HEK293 (cell line): ENCODE data around the gene ANKRD40.

Experiments used
- CTCF ChIP-seq: fragments of 450-650 bp; formaldehyde crosslinking; IDR thresholded peaks from 2 replicates; pipeline ENCODE4 v1.5.1; 2016; ENCODE audit warnings: missing biosample characterization, missing genetic modification characterization
- GLIS1 ChIP-seq: fragments of 450-650 bp; formaldehyde crosslinking; IDR thresholded peaks from 2 replicates; pipeline ENCODE4 v1.5.1; 2016; ENCODE audit warnings: missing biosample characterization, missing genetic modification characterization
- HOXA7 ChIP-seq: sonication (generic); formaldehyde crosslinking; IDR thresholded peaks from 2 replicates; pipeline ENCODE4 v1.8.1; 2022; ENCODE audit warnings: missing genetic modification reagents, borderline replicate concordance
- KLF7 ChIP-seq: fragments of 450-650 bp; formaldehyde crosslinking; IDR thresholded peaks from 2 replicates; pipeline ENCODE4 v1.5.1; 2016; ENCODE audit warnings: missing biosample characterization, missing genetic modification characterization, borderline replicate concordance
- OSR2 ChIP-seq: fragments of 450-650 bp; formaldehyde crosslinking; IDR thresholded peaks from 2 replicates; pipeline ENCODE4 v1.5.1; 2016; ENCODE audit warnings: missing biosample characterization, missing genetic modification characterization
- PATZ1 ChIP-seq: fragments of 450-650 bp; formaldehyde crosslinking; IDR thresholded peaks from 2 replicates; pipeline ENCODE4 v1.5.1; 2016; ENCODE audit warnings: missing biosample characterization, missing genetic modification characterization
- PBX3 ChIP-seq: sonication (generic); formaldehyde crosslinking; IDR thresholded peaks from 2 replicates; pipeline ENCODE4 v1.8.1; 2022; ENCODE audit warnings: mild to moderate bottlenecking, moderate library complexity, missing genetic modification reagents
- PRDM4 ChIP-seq: fragments of 450-650 bp; formaldehyde crosslinking; IDR thresholded peaks from 2 replicates; pipeline ENCODE4 v1.5.1; 2017; ENCODE audit warnings: missing biosample characterization, missing genetic modification characterization
- PRDM6 ChIP-seq: fragments of 450-650 bp; formaldehyde crosslinking; IDR thresholded peaks from 2 replicates; pipeline ENCODE4 v1.5.1; 2017; ENCODE audit warnings: missing biosample characterization, missing genetic modification characterization
- ZBTB11 ChIP-seq: fragments of 450-650 bp; formaldehyde crosslinking; conservative IDR thresholded peaks from 2 replicates; pipeline ENCODE4 v1.5.1; 2016; ENCODE audit warnings: low read depth, missing biosample characterization, missing genetic modification characterization
- ZFP3 ChIP-seq: fragments of 450-650 bp; formaldehyde crosslinking; IDR thresholded peaks from 2 replicates; pipeline ENCODE4 v1.5.1; 2016; ENCODE audit warnings: low read depth, missing biosample characterization, missing genetic modification characterization
- ZNF114 ChIP-seq: fragments of 450-650 bp; formaldehyde crosslinking; IDR thresholded peaks from 2 replicates; pipeline ENCODE4 v1.5.0; 2017; ENCODE audit warnings: missing biosample characterization, missing genetic modification characterization
- ZNF133 ChIP-seq: fragments of 450-650 bp; formaldehyde crosslinking; IDR thresholded peaks from 2 replicates; pipeline ENCODE4 v1.5.1; 2016; ENCODE audit warnings: missing biosample characterization, missing genetic modification characterization
- ZNF155 ChIP-seq: fragments of 450-650 bp; formaldehyde crosslinking; IDR thresholded peaks from 2 replicates; pipeline ENCODE4 v1.5.1; 2016; ENCODE audit warnings: missing biosample characterization, missing genetic modification characterization
- ZNF18 ChIP-seq: fragments of 450-650 bp; formaldehyde crosslinking; IDR thresholded peaks from 2 replicates; pipeline ENCODE4 v1.5.1; 2016; ENCODE audit warnings: missing biosample characterization, missing genetic modification characterization
- ZNF2 ChIP-seq: fragments of 450-650 bp; formaldehyde crosslinking; IDR thresholded peaks from 2 replicates; pipeline ENCODE4 v1.5.1; 2016; ENCODE audit warnings: missing biosample characterization, missing genetic modification characterization
- ZNF37A ChIP-seq: fragments of 450-650 bp; IDR thresholded peaks from 2 replicates; pipeline ENCODE4 v1.5.1; 2018; ENCODE audit warnings: missing biosample characterization, missing genetic modification characterization
- ZNF423 ChIP-seq: fragments of 450-650 bp; formaldehyde crosslinking; IDR thresholded peaks from 2 replicates; pipeline ENCODE4 v1.5.1; 2016; ENCODE audit warnings: missing biosample characterization, missing genetic modification characterization
- ZNF449 ChIP-seq: fragments of 450-650 bp; formaldehyde crosslinking; IDR thresholded peaks from 2 replicates; pipeline ENCODE4 v1.5.1; 2017; ENCODE audit warnings: missing biosample characterization, mild to moderate bottlenecking, missing genetic modification characterization, moderate library complexity
- ZNF521 ChIP-seq: fragments of 450-650 bp; formaldehyde crosslinking; IDR thresholded peaks from 2 replicates; pipeline ENCODE4 v1.5.1; 2017; ENCODE audit warnings: missing biosample characterization, mild to moderate bottlenecking, missing genetic modification characterization
- ZNF596 ChIP-seq: fragments of 450-650 bp; IDR thresholded peaks from 2 replicates; pipeline ENCODE4 v1.5.0; 2018; ENCODE audit warnings: missing biosample characterization, mild to moderate bottlenecking, missing genetic modification characterization, moderate library complexity
- ZNF701 ChIP-seq: fragments of 450-650 bp; formaldehyde crosslinking; IDR thresholded peaks from 2 replicates; pipeline ENCODE4 v1.5.1; 2016; ENCODE audit warnings: missing biosample characterization, missing genetic modification characterization
- ZNF776 ChIP-seq: fragments of 450-650 bp; formaldehyde crosslinking; IDR thresholded peaks from 2 replicates; pipeline ENCODE4 v1.5.0; 2017; ENCODE audit warnings: missing biosample characterization, missing genetic modification characterization, borderline replicate concordance

ANKRD40 gene

GRCh38 chr17:50719144-50719923 is 11.6 kb upstream of the ANKRD40 start, which contains the start of gene LUC7L3 (continued):
- TF ChIP-seq PRDM4 (tag by site-specific recombination) (no peak), ZNF596 (no peak), ZNF2 (peak; percentile 52; the same call in 1 of the 2 replicates), ZNF423 (no peak), OSR2 (tag by site-specific recombination) (no peak), ZNF701 (tag by site-specific recombination) (no peak), ZNF449 (tag by site-specific recombination) (no peak), ZNF37A (no peak), PBX3 (CRISPR knock-in tag) (peak; percentile 94), ZNF155 (no peak), KLF7 (no peak; the same call in 1 of the 2 replicates), ZNF18 (tag by site-specific recombination) (peak; percentile 86; the same call in 1 of the 2 replicates), ZNF776 (tag by site-specific recombination) (no peak), CTCF (tag by site-specific recombination) (0 out of 2 replicates have a peak, but pooled peaks have one; percentile 9), HOXA7 (no peak), ZFP3 (tag by site-specific recombination) (no peak), ZNF521 (no peak), GLIS1 (peak; percentile 44), ZNF114 (tag by site-specific recombination) (no peak), PATZ1 (tag by site-specific recombination) (peak; percentile 79), PRDM6 (tag by site-specific recombination) (no peak), ZNF133 (tag by site-specific recombination) (no peak), ZBTB11 (tag by site-specific recombination) (peak; percentile 70)
